Measurements from ENCODE around the gene CCDC138. TPM values are rescaled to one million over a fixed set of nuclear protein-coding genes. Genes with fewer than 3 reads are reported as not detected.

CCDC138 gene
- total RNA-seq, 1 donor from 2014 or later, result 10.6 TPM

DNA sequence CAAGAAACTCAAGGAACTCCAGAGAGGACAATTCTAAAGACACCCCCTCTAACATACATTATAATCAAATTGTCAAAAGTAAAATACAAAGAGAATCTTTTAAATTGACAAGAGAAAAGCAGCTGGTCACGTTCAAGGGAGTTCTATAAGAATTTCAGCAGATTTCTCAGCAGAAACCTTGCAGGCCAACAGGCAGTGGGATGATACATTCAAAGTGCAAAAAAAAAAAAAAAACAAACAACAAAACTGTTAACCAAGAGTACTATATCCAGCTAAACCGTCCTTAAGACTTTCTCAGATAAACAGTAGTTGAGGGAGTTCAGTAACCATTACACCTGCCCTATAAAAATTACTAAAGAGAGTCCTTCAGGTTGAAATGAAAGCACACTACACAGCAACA is 33.9 kb downstream of the CCDC138 start:
- no peak overlapping the region for H3K27ac Mint-ChIP-seq
- H3K9me3 Mint-ChIP-seq, result peaks cover 7% of the 10 kb centered on the region
- intact Hi-C loops (cut with micrococcal nuclease), result no loop called here
- POLR2A ChIA-PET, result no interaction called here
- TF ChIP-seq, protein P1, sequence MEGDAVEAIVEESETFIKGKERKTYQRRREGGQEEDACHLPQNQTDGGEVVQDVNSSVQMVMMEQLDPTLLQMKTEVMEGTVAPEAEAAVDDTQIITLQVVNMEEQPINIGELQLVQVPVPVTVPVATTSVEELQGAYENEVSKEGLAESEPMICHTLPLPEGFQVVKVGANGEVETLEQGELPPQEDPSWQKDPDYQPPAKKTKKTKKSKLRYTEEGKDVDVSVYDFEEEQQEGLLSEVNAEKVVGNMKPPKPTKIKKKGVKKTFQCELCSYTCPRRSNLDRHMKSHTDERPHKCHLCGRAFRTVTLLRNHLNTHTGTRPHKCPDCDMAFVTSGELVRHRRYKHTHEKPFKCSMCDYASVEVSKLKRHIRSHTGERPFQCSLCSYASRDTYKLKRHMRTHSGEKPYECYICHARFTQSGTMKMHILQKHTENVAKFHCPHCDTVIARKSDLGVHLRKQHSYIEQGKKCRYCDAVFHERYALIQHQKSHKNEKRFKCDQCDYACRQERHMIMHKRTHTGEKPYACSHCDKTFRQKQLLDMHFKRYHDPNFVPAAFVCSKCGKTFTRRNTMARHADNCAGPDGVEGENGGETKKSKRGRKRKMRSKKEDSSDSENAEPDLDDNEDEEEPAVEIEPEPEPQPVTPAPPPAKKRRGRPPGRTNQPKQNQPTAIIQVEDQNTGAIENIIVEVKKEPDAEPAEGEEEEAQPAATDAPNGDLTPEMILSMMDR (IDR thresholded peaks at IDR 0.05), result no peak
- no peak for ATAC-seq (ENCODE audit: low read depth)
- H3K4me3 Mint-ChIP-seq, result no peak overlapping the region
- CTCF ChIA-PET, result no interaction called here
- H3K27me3 Mint-ChIP-seq, result no peaks in the 10 kb centered on the region
- DNase-seq, result no peak
- H3K36me3 Mint-ChIP-seq (ENCODE audit: low read depth), result peaks cover 50% of the 10 kb centered on the region
- no peaks in the 10 kb centered on the region for H3K4me1 Mint-ChIP-seq

DNA sequence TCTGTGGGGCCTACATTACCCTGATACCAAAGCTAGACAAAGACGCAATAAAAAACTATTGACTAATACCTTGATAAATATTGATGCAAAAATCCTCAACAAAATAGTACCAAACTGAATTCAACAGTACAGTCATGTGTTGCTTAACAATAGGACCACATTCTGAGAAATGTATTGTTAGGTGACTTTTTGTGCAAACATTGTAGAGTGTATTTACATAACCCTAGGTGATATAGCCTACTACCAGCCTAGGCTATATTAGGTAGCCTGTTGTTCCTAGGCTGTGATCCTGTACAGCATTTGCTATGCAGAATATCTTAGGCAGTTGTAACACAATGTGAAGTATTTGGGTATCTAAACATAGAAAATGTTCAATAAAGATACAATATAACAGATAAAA is 36.7 kb downstream of the CCDC138 start:
- TF ChIP-seq, protein P1 (IDR thresholded peaks at IDR 0.05), result no peak
- ChIA-PET POLR2A (no interaction called here), CTCF (no interaction called here)
- Mint-ChIP-seq H3K27me3 (no peaks in the 10 kb centered on the region), H3K9me3 (peaks cover 7% of the 10 kb centered on the region), H3K4me1 (no peaks in the 10 kb centered on the region), H3K27ac (no peak overlapping the region), H3K4me3 (no peak overlapping the region), H3K36me3 (ENCODE audit: low read depth) (peaks cover 36% of the 10 kb centered on the region)
- DNase-seq (no peak), ATAC-seq (ENCODE audit: low read depth) (no peak)
- intact Hi-C loops (cut with micrococcal nuclease), result no loop called here

DNA sequence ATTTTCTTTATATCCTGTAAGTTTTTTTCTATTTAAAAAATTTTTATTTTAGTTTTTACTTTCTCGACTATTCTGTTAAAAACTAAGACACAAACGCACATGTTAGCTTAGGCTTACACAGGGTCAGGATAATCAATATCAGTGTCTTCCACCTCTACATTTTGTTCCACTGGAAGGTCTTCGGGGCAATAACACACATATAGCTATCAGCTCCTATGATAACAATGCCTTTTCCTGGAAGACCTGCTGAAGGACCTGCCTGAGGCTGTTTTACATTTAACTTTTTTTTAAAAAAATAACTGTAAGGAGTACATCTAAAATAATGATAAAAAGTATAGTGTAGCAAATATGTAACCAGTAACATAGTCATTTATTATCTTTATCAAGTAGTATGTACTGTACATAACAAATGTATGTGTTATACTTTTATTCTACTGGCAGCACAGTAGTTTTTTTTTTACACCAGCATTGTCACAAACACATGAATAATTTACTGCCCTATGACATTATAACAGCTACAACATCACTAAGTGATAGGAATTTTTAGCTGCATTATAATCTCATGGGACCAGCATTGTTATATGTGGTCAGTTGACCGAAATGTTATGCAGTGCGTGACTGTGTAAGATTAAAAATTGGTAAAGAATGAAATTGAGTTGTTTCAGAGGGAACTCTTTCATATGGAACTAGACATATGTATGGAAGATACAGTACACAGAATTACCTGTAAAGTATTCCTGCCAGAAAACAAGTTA is 37.9 kb downstream of the CCDC138 start:
- no peaks in the 10 kb centered on the region for H3K4me1 Mint-ChIP-seq
- ATAC-seq (ENCODE audit: low read depth), result no peak
- no peaks in the 10 kb centered on the region for H3K27me3 Mint-ChIP-seq
- POLR2A ChIA-PET, result no interaction called here
- no peak for DNase-seq
- CTCF ChIA-PET, result no interaction called here
- no peak overlapping the region for H3K27ac Mint-ChIP-seq
- TF ChIP-seq, protein P1 (IDR thresholded peaks at IDR 0.05), result no peak
- intact Hi-C loops (cut with micrococcal nuclease), result no loop called here
- H3K36me3 Mint-ChIP-seq (ENCODE audit: low read depth), result peaks cover 28% of the 10 kb centered on the region
- H3K9me3 Mint-ChIP-seq, result peaks cover 7% of the 10 kb centered on the region
- no peak overlapping the region for H3K4me3 Mint-ChIP-seq

DNA sequence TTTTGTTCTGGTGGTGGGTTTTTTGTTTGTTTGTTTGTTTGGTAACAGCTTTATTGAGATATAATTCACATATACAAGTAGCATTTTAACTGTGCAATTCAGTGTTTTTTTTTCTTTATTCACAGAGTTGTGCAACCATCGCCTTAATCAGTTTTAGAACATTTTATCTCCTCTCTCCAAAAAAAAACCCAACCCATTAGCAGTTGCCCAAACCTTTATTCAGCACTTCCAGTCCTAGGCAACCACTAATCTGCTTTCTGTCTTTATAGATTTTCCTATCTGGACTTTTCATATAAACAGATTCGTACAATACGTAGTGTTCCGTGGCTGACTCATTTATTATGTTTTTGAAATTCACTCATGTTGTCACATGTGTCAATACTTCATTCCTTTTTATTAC is 38.7 kb downstream of the CCDC138 start:
- ATAC-seq (ENCODE audit: low read depth) (no peak), DNase-seq (no peak)
- intact Hi-C loops (cut with micrococcal nuclease), result no loop called here
- CTCF ChIA-PET, result no interaction called here
- Mint-ChIP-seq H3K4me1 (no peaks in the 10 kb centered on the region), H3K4me3 (no peak overlapping the region), H3K27ac (no peak overlapping the region), H3K36me3 (ENCODE audit: low read depth) (peaks cover 21% of the 10 kb centered on the region), H3K9me3 (peaks cover under 1% of the 10 kb centered on the region), H3K27me3 (no peaks in the 10 kb centered on the region)
- TF ChIP-seq, protein P1 (IDR thresholded peaks at IDR 0.05), result no peak
- POLR2A ChIA-PET, result no interaction called here

DNA sequence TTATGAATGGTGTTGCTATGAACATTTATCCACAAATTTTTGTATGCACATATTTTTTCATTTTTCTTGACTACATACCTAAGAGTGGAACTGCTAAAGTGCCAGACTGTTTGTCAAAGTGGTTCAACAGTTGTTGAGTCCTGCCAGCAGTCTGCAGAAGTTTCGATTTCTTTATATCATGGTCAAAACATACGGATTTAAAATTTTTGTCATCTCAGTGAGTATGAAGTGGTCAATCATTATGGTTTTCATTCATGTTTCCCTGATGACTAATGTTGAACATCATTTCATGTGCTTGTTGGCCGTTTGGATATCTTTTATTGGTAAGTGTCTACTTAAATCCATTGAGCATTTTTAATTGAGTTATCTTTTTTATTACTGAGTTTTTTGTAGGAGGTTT is 39.2 kb downstream of the CCDC138 start:
- H3K9me3 Mint-ChIP-seq, result no peaks in the 10 kb centered on the region
- DNase-seq, result no peak
- no peaks in the 10 kb centered on the region for H3K4me1 Mint-ChIP-seq
- POLR2A ChIA-PET, result no interaction called here
- no peaks in the 10 kb centered on the region for H3K27me3 Mint-ChIP-seq
- CTCF ChIA-PET, result no interaction called here
- intact Hi-C loops (cut with micrococcal nuclease), result no loop called here
- no peak overlapping the region for H3K27ac Mint-ChIP-seq
- TF ChIP-seq, protein P1 (IDR thresholded peaks at IDR 0.05), result no peak
- H3K4me3 Mint-ChIP-seq, result no peak overlapping the region
- ATAC-seq (ENCODE audit: low read depth), result no peak
- H3K36me3 Mint-ChIP-seq (ENCODE audit: low read depth), result peaks cover 18% of the 10 kb centered on the region

Data from activated B cell treated with CpG ODN at 0.5 μM for 24 hours (primary cell).